CD4-positive, alpha-beta T cell (primary cell): ENCODE measurements around the gene TRABD2B. TPM values are rescaled to one million over a fixed set of nuclear protein-coding genes. Genes with fewer than 3 reads are reported as not detected.

Source experiments
- ATAC-seq: fragments of 200-7000 bp; cut with Tn5 transposase; one replicate; pipeline ENCODE4 v1.10.0; 2022; ENCODE audit warnings: mild to moderate bottlenecking; ENCODE audit not compliant: poor library complexity
- CTCF ChIA-PET: fragments of 350-600 bp; sonication (Branson Sonifier 250); formaldehyde crosslinking; loops from one replicate; lab custom pipeline; 2021; ENCODE audit warnings: antibody characterized with exemption, inconsistent platforms; lab: Charles Lee
- POLR2A ChIA-PET: fragments of 350-600 bp; sonication (Branson Sonifier 250); formaldehyde crosslinking; loops from one replicate; lab custom pipeline; 2021; ENCODE audit warnings: antibody characterized with exemption, inconsistent platforms; lab: Charles Lee
- DNase-seq, 14 experiments: peaks; one replicate each; pipeline ENCODE4 v3.0.0-alpha.2; 2013 to 2020; ENCODE audit warnings: mixed read lengths in 2 of 14
- H3K27ac ChIP-seq, 2 donors: one replicate each; pipeline versions ENCODE4 v1.5.1 to v1.7.0; 2013; ENCODE audit warnings: low read length in 2 of 2, low read depth in 1 of 2, mild to moderate bottlenecking in 1 of 2
- H3K27me3 ChIP-seq, 2 experiments: 1 replicate in 1 of 2; 2 replicates in 1 of 2; pipeline versions ENCODE4 v1.6.1 to v1.7.0; 2013; ENCODE audit warnings: low read length in 2 of 2, control low read depth in 1 of 2, mild to moderate bottlenecking in 1 of 2, moderate library complexity in 1 of 2; ENCODE audit not compliant: insufficient read depth in 2 of 2, control insufficient read depth in 1 of 2
- H3K36me3 ChIP-seq: one replicate; pipeline ENCODE4 v1.6.1; 2013; ENCODE audit warnings: low read length, control low read depth; ENCODE audit not compliant: insufficient read depth
- H3K4me1 ChIP-seq: one replicate; pipeline ENCODE4 v1.6.1; 2013; ENCODE audit warnings: low read length, control low read depth; ENCODE audit not compliant: insufficient read depth
- H3K4me3 ChIP-seq: one replicate; pipeline ENCODE4 v1.5.1; 2013; ENCODE audit warnings: mild to moderate bottlenecking, low read length, moderate library complexity
- H3K9me3 ChIP-seq, 2 experiments: 1 replicate in 1 of 2; 2 replicates in 1 of 2; pipeline versions ENCODE4 v1.6.1 to v1.7.0; 2013; ENCODE audit warnings: low read length in 2 of 2, mild to moderate bottlenecking in 2 of 2, control low read depth in 1 of 2, moderate library complexity in 1 of 2; ENCODE audit not compliant: control insufficient read depth in 1 of 2, insufficient read depth in 1 of 2
- H3K27ac Mint-ChIP-seq: one replicate; pipeline ENCODE4 v1.8.0; 2020; ENCODE audit warnings: mixed read lengths
- H3K27me3 Mint-ChIP-seq: one replicate; pipeline ENCODE4 v1.8.0; 2021; ENCODE audit warnings: mixed read lengths
- H3K36me3 Mint-ChIP-seq: one replicate; pipeline ENCODE4 v1.8.0; 2021; ENCODE audit warnings: low read depth, mixed read lengths
- H3K4me1 Mint-ChIP-seq: one replicate; pipeline ENCODE4 v1.8.0; 2021; ENCODE audit warnings: low read depth, mixed read lengths
- H3K4me3 Mint-ChIP-seq: one replicate; pipeline ENCODE4 v1.8.0; 2020; ENCODE audit warnings: mild to moderate bottlenecking, mixed read lengths
- H3K9me3 Mint-ChIP-seq: one replicate; pipeline ENCODE4 v1.8.0; 2020; ENCODE audit warnings: mixed read lengths
- CTCF ChIP-seq: fragments of 200-600 bp; IDR thresholded peaks from one replicate; pipeline ENCODE4 v1.8.0; 2022; ENCODE audit warnings: antibody characterized with exemption, mild to moderate bottlenecking
- intact Hi-C, 2 experiments: fragments of 100-400 bp; cut with DNase I in 1 of 2; cut with micrococcal nuclease in 1 of 2; formaldehyde crosslinking; loops; one replicate each; pipeline versions ENCODE4 v1.15.1 to v1.9.0; 2023 to 2025; cut with DNase I, micrococcal nuclease
- total RNA-seq, 174 experiments: library from RNA in 2 of 174; stranded (reverse) in 2 of 174; gene quantifications; one replicate each; pipeline ENCODE4 v1.2.3 and lab custom pipeline; 2021 to 2026

The TRABD2B gene
- total RNA-seq, 2 experiments from 2014 or later: not detected

DNA sequence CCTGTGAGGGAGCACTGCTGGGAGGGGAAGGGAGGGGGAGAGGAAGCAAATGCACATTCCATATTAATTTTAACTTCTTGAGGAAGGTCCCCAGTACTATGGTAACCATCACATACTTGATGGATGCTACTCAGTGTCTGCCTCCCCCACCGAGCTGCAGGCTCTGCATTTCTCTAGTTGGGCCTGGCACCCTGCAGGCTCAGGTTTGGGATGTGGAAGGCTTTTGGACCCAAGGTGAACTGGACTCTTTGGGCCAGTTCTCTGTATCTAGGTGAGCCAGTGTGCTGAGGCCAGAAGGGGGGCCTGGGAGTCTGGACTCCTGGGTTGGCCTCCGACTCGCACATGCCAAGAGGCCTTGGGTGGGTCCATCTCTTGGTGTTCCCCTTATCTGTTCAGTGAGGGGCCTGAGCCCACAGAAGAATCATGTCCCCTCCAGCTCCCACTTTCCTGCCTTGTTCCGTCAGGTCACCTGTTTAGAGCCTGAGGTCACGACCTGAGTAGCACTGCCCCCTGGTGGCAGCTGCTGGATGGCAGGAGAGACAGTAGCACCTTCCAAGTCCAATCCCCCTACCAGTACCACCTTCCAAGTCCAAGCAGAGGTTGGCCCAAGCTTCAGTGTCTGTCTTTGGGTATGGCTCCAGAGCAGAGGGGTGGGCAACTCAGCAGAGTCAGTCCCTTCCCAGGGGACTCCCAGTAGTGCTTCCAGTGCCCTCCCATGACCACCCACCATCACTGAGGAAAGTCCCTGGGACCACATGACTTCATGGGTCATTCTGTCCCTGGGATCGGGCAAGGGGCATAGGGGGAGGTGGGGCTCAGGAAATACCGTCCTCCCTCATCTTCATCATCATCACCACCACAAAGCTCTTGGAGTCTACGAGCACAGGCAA lies 241.8 kb downstream of the TRABD2B start:
- Histone ChIP-seq H3K9me3 (no peaks in the 10 kb centered on the region), H3K27ac (no peak overlapping the region), H3K36me3 (no peaks in the 10 kb centered on the region), H3K4me3 (no peak overlapping the region), H3K27me3 (no peaks in the 10 kb centered on the region), H3K4me1 (no peaks in the 10 kb centered on the region)
- CTCF ChIA-PET: no interaction called here
- Mint-ChIP-seq H3K4me3 (no peak overlapping the region), H3K4me1 (no peaks in the 10 kb centered on the region), H3K27me3 (peaks cover 26% of the 10 kb centered on the region), H3K36me3 (no peaks in the 10 kb centered on the region), H3K27ac (no peak overlapping the region), H3K9me3 (no peaks in the 10 kb centered on the region)
- intact Hi-C loops: no loop called here
- TF ChIP-seq CTCF: peak; percentile 55
- POLR2A ChIA-PET: no interaction called here
- ATAC-seq (no peak), DNase-seq (peak in 13 of 14 experiments; percentile 18 to 55 (median 30))

DNA sequence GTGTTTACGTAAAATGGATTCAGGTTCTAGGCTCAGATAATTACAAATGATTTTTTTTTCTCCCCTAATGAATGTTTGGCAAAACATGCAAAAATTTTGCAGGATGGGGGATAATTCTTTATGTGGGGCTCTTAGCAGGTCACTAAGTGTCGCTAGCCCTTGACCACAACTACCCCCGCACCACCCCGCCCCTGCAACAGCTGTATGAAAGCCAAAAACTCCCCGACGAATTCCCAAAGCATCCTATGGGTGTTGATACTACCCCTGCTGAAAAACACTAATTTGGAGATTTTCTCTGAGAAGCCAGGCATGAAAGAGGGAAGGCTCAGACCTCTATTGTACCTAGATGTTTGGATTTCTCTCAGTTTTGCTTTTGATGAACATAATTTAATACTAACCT lies 243.0 kb downstream of the TRABD2B start:
- ChIA-PET POLR2A (no interaction called here), CTCF (no interaction called here)
- no peak overlapping the region for H3K27ac Mint-ChIP-seq
- H3K9me3 Mint-ChIP-seq: no peaks in the 10 kb centered on the region
- ATAC-seq: no peak
- H3K4me3 Mint-ChIP-seq: no peak overlapping the region
- no peaks in the 10 kb centered on the region for H3K36me3 Mint-ChIP-seq
- DNase-seq: no peak
- Histone ChIP-seq H3K9me3 (no peaks in the 10 kb centered on the region), H3K4me3 (no peak overlapping the region), H3K36me3 (no peaks in the 10 kb centered on the region), H3K27me3 (peaks cover 0 to 2% of the 10 kb centered on the region in 2 experiments), H3K27ac (no peak overlapping the region), H3K4me1 (no peaks in the 10 kb centered on the region)
- H3K27me3 Mint-ChIP-seq: peaks cover 17% of the 10 kb centered on the region
- H3K4me1 Mint-ChIP-seq: no peaks in the 10 kb centered on the region
- no peak for TF ChIP-seq CTCF
- intact Hi-C loops: no loop called here

DNA sequence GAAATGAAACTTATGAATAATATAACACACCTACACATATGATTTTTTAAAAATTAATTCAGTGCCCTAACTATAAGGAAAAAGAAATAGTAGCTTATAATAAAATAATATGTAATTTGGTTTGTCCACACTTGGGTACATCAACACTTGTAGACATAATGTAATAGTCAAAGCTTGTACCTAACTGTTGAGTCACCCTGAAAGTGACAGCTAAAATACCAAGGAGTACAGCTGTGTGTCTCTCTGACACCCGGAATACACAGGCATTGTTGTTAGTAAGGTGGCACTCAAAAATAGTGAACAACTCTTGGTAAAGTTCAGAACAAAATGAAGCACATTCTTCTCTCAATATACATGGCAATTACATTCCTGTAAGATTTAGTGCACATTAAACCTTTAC lies 243.4 kb downstream of the TRABD2B start:
- H3K27ac Mint-ChIP-seq: no peak overlapping the region
- H3K27me3 Mint-ChIP-seq: peaks cover 15% of the 10 kb centered on the region
- ChIA-PET POLR2A (no interaction called here), CTCF (no interaction called here)
- Histone ChIP-seq H3K27ac (no peak overlapping the region), H3K36me3 (no peaks in the 10 kb centered on the region), H3K27me3 (peaks cover 0 to 2% of the 10 kb centered on the region in 2 experiments), H3K9me3 (no peaks in the 10 kb centered on the region), H3K4me3 (no peak overlapping the region), H3K4me1 (no peaks in the 10 kb centered on the region)
- no peak for TF ChIP-seq CTCF
- intact Hi-C loops: no loop called here
- no peaks in the 10 kb centered on the region for H3K4me1 Mint-ChIP-seq
- no peak overlapping the region for H3K4me3 Mint-ChIP-seq
- DNase-seq (no peak), ATAC-seq (no peak)
- no peaks in the 10 kb centered on the region for H3K36me3 Mint-ChIP-seq
- no peaks in the 10 kb centered on the region for H3K9me3 Mint-ChIP-seq
